Measurements from ENCODE around the gene ITPKC. TPM values are rescaled to one million over a fixed set of nuclear protein-coding genes. Genes with fewer than 3 reads are reported as not detected.
"Not testable (repeated sequence)": the region's sequence is repeated elsewhere in the genome, so short reads cannot be mapped to it uniquely, and the experiment has no call there.

ITPKC gene
- total RNA-seq, 2 donors from 2014 or later = 6.5 to 8.3 TPM

- DNase-seq (peak; percentile 99 to 100 (median 100)), ATAC-seq (peak; percentile 87)
- peak within 1 kb of the TSS; percentile 93 for H3K27ac Mint-ChIP-seq
- H3K36me3 Mint-ChIP-seq (ENCODE audit: low read depth) = peaks cover 14% of the 10 kb centered on the region
- H3K9me3 ChIP-seq (ENCODE audit: control insufficient read depth, low read length, poor library complexity, severe bottlenecking) = no peaks in the 10 kb centered on the region
- peaks cover 29% of the 10 kb centered on the region for H3K4me1 Mint-ChIP-seq
- no peaks in the 10 kb centered on the region for H3K27me3 Mint-ChIP-seq
- peak within 1 kb of the TSS; percentile 92 for H3K4me3 Mint-ChIP-seq
Measured at GRCh38 chr19:40777937-40778705, 61.2 kb downstream of the ITPKC start, which contains the start of gene RAB4B. RAB4B (plus strand) TSS chr19:40778247; CDS start chr19:40778376, 129 bp downstream.

DNA sequence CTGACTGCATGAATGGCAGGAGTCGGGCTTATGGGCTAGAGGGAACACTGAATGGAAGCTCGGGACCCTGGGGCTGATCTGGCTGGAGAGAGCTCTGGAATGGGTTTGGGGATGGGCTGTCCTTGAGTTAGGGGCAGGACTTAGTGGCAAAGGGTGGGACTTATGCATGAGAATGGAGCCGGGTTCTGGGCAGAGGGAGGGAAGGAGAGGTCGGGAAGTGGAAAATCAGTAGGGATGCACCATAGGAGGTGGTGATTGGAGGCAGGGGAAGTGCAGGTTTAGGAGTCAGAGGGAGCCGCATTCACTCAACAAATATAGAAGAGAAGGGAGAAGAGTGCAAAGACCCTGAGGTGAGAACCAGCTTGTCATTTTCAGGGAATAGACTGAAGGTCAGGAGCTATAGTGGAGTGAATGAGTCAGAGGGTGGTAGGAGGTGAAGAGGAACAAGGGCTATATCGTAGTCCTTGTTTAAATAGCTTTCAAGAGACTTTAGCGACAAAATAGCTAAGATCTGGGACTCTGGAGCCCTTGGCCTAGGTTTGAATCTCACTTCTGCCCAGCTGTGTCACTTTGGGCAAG lies 61.9 kb downstream of the ITPKC start:
- Mint-ChIP-seq H3K4me3 (peak overlapping the region; percentile 92), H3K36me3 (ENCODE audit: low read depth) (peaks cover 17% of the 10 kb centered on the region), H3K27me3 (no peaks in the 10 kb centered on the region), H3K27ac (peak overlapping the region; percentile 93), H3K4me1 (peaks cover 33% of the 10 kb centered on the region)
- DNase-seq (no peak), ATAC-seq (no peak)
- H3K9me3 ChIP-seq (ENCODE audit: control insufficient read depth, low read length, poor library complexity, severe bottlenecking) = no peaks in the 10 kb centered on the region

GRCh38 chr19:40780582-40780981 lies 63.7 kb downstream of the ITPKC start:
- DNase-seq (no peak), ATAC-seq (no peak)
- H3K9me3 ChIP-seq (ENCODE audit: control insufficient read depth, low read length, poor library complexity, severe bottlenecking) = no peaks in the 10 kb centered on the region
- peak overlapping the region; percentile 25 for H3K4me3 Mint-ChIP-seq
- peaks cover 33% of the 10 kb centered on the region for H3K4me1 Mint-ChIP-seq
- peaks cover 17% of the 10 kb centered on the region for H3K36me3 Mint-ChIP-seq (ENCODE audit: low read depth)
- no peaks in the 10 kb centered on the region for H3K27me3 Mint-ChIP-seq
- peak overlapping the region; percentile 84 for H3K27ac Mint-ChIP-seq

GRCh38 chr19:40781140-40781539 lies 64.2 kb downstream of the ITPKC start:
- ATAC-seq (no peak), DNase-seq (no peak)
- Mint-ChIP-seq H3K27ac (peak overlapping the region; percentile 84), H3K27me3 (no peaks in the 10 kb centered on the region), H3K4me1 (peaks cover 35% of the 10 kb centered on the region), H3K36me3 (ENCODE audit: low read depth) (peaks cover 17% of the 10 kb centered on the region), H3K4me3 (no peak overlapping the region)
- H3K9me3 ChIP-seq (ENCODE audit: control insufficient read depth, low read length, poor library complexity, severe bottlenecking) = no peaks in the 10 kb centered on the region

DNA sequence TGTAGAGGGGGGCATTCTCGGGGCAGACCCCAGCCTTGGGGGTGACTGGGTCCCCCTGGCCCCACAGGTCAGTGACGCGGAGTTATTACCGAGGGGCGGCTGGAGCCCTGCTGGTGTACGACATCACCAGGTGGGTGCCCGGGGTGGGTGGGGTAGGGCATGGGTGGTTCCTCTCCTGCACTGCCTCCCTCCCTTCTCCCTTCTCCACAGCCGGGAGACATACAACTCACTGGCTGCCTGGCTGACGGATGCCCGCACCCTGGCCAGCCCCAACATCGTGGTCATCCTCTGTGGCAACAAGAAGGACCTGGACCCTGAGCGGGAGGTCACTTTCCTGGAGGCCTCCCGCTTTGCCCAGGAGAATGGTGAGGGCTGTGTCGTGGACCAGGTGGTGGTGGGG lies 66.8 kb downstream of the ITPKC start:
- H3K4me1 Mint-ChIP-seq = peaks cover 25% of the 10 kb centered on the region
- H3K4me3 Mint-ChIP-seq = no peak overlapping the region
- no peaks in the 10 kb centered on the region for H3K27me3 Mint-ChIP-seq
- no peak overlapping the region for H3K27ac Mint-ChIP-seq
- no peaks in the 10 kb centered on the region for H3K9me3 ChIP-seq (ENCODE audit: control insufficient read depth, low read length, poor library complexity, severe bottlenecking)
- no peak for DNase-seq
- ATAC-seq = no peak
- peaks cover 16% of the 10 kb centered on the region for H3K36me3 Mint-ChIP-seq (ENCODE audit: low read depth)

DNA sequence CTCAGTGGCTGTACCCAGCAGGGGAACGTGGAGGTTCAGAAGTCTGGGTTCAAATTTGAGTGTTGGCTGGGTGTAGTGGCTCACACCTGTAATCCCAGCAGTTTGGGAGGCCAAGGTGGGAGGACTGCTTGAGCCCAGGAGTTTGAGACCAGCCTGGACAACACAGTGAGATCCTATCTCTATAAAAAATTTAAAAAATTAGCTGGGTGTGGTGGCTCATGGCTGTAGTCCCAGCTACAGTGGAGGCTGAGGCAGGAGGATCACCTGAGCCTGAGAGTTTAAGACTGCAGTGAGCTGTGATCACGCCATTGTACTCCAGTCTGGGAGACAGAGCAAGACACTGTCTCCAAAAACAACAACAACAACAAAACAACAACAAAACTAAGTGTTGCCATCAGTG lies 67.2 kb downstream of the ITPKC start:
- not testable (repeated sequence) for DNase-seq; H3K9me3 ChIP-seq (ENCODE audit: control insufficient read depth, low read length, poor library complexity, severe bottlenecking); H3K4me3 Mint-ChIP-seq; H3K27me3 Mint-ChIP-seq; ATAC-seq; H3K27ac Mint-ChIP-seq
- Mint-ChIP-seq H3K36me3 (ENCODE audit: low read depth) (peaks cover 16% of the 10 kb centered on the region), H3K4me1 (peaks cover 23% of the 10 kb centered on the region)

- DNase-seq (no peak), ATAC-seq (no peak)
- no peak overlapping the region for H3K4me3 Mint-ChIP-seq
- H3K9me3 ChIP-seq (ENCODE audit: control insufficient read depth, low read length, poor library complexity, severe bottlenecking) = no peaks in the 10 kb centered on the region
- peaks cover 15% of the 10 kb centered on the region for H3K36me3 Mint-ChIP-seq (ENCODE audit: low read depth)
- no peaks in the 10 kb centered on the region for H3K27me3 Mint-ChIP-seq
- H3K27ac Mint-ChIP-seq = peak overlapping the region; percentile 29
- H3K4me1 Mint-ChIP-seq = peaks cover 18% of the 10 kb centered on the region
Measured at GRCh38 chr19:40785526-40785925, 68.6 kb downstream of the ITPKC start.

DNA sequence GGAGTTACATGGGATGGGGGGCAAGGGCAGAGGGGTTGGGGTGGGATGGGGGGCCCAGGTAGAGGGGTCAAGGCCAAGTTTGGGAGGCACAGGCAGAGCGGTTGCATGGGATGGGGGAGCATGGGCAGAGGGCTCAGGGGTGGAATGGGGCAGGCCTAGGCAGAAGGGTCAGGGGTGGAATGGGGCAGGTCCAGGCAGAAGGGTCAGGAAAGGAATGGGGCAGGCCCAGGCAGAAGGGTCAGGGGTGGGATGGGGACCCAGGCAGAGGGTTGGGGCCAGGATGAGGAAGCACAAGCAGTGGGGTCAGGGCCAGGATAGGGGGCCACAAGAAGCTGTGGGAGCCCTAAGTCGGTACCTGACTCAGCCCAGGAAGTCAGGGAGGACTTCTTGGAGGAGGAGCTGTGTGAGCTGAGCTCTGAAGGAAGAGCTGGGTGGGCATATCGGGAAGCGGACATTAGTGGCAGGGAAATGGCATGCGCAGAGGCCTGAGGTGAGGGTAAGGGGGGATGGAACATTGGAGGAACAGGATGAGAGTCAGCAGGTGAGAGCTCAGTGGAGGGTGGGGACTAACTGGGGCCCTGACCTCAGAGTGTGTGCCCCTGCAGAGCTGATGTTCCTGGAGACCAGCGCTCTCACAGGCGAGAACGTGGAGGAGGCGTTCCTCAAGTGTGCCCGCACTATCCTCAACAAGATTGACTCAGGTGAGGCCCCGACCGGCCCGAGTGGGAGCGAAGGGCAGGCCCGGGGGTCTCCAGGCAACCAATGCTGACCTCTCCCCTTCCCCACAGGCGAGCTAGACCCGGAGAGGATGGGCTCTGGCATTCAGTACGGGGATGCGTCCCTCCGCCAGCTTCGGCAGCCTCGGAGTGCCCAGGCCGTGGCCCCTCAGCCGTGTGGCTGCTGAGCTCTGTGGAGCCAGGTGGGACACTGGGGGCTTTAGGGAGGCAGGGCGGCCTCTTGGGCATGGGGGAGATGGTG lies 69.4 kb downstream of the ITPKC start:
- DNase-seq = no peak
- ATAC-seq = no peak
- no peak overlapping the region for H3K4me3 Mint-ChIP-seq
- H3K27ac Mint-ChIP-seq = peak overlapping the region; percentile 29
- H3K4me1 Mint-ChIP-seq = peaks cover 17% of the 10 kb centered on the region
- H3K9me3 ChIP-seq (ENCODE audit: control insufficient read depth, low read length, poor library complexity, severe bottlenecking) = no peaks in the 10 kb centered on the region
- H3K36me3 Mint-ChIP-seq (ENCODE audit: low read depth) = peaks cover 11% of the 10 kb centered on the region
- H3K27me3 Mint-ChIP-seq = no peaks in the 10 kb centered on the region

Other genes starting within 250 kb of the ITPKC start
- 100 to 1,000 TPM; 124 to 141 TPM for gene SHKBP1, start 140.2 kb upstream of the ITPKC start, total RNA-seq
- gene LTBP4, start 115.7 kb upstream of the ITPKC start, total RNA-seq = 100 to 1,000 TPM; 198 to 230 TPM
- gene NUMBL, start 26.5 kb upstream of the ITPKC start, total RNA-seq = 1 to 10 TPM; 5.7 to 7.5 TPM
- gene COQ8B, start 226 bp upstream of the ITPKC start, total RNA-seq = 10 to 100 TPM; 25.1 to 35.6 TPM
- gene ACTMAP, start 33.4 kb downstream of the ITPKC start, total RNA-seq = 1 to 10 TPM; 6.7 to 7.8 TPM
- 10 to 100 TPM; 67.3 to 81.8 TPM for gene SNRPA, start 34.1 kb downstream of the ITPKC start, total RNA-seq
- gene MIA, start 58.4 kb downstream of the ITPKC start, total RNA-seq = not detected
- gene RAB4B, start 61.1 kb downstream of the ITPKC start, total RNA-seq = 10 to 100 TPM; 52.4 to 55.4 TPM
- 100 to 1,000 TPM; 112 to 131 TPM for gene EGLN2, start 82.1 kb downstream of the ITPKC start, total RNA-seq
- gene CYP2A6, start 133.3 kb downstream of the ITPKC start, total RNA-seq = not detected
- not detected for gene CYP2A7, start 165.1 kb downstream of the ITPKC start, total RNA-seq